Muscle layer of duodenum (tissue), 2 donors: ENCODE data around the gene ROM1.

Experiments used
- H3K27ac ChIP-seq: one replicate; pipeline ENCODE4 v1.7.0; 2013; ENCODE audit warnings: mild to moderate bottlenecking, low read length
- H3K27me3 ChIP-seq: one replicate; pipeline ENCODE4 v1.7.0; 2013; ENCODE audit warnings: low read depth, mild to moderate bottlenecking, control low read depth, low read length
- H3K36me3 ChIP-seq, 2 donors: one replicate each; pipeline ENCODE4 v1.7.0; 2013; ENCODE audit warnings: low read length in 2 of 2, control low read depth in 1 of 2, mild to moderate bottlenecking in 1 of 2; ENCODE audit not compliant: insufficient read depth in 2 of 2, control insufficient read depth in 1 of 2
- H3K4me1 ChIP-seq, 2 donors: one replicate each; pipeline ENCODE4 v1.7.0; 2013; ENCODE audit warnings: low read length in 2 of 2, mild to moderate bottlenecking in 2 of 2, control low read depth in 1 of 2, moderate library complexity in 1 of 2; ENCODE audit not compliant: insufficient read depth in 2 of 2, control insufficient read depth in 1 of 2
- H3K4me3 ChIP-seq, 2 donors: one replicate each; pipeline ENCODE4 v1.7.0; 2013; ENCODE audit warnings: low read length in 2 of 2, low read depth in 1 of 2, mild to moderate bottlenecking in 1 of 2
- H3K9me3 ChIP-seq, 2 donors: one replicate each; pipeline ENCODE4 v1.7.0; 2013; ENCODE audit warnings: low read length in 2 of 2, control low read depth in 1 of 2, mild to moderate bottlenecking in 1 of 2; ENCODE audit not compliant: control insufficient read depth in 1 of 2
- donor health status: healthy.

ROM1 gene

GRCh38 chr11:62654297-62654696 lies 41.2 kb downstream of the ROM1 start:
- no peak overlapping the region for H3K27ac ChIP-seq
- no peaks in the 10 kb centered on the region for H3K27me3 ChIP-seq
- H3K9me3 ChIP-seq: no peaks in the 10 kb centered on the region
- no peak overlapping the region for H3K4me3 ChIP-seq
- peaks cover 0 to 13% of the 10 kb centered on the region in 2 donors for H3K4me1 ChIP-seq
- peaks cover 4% of the 10 kb centered on the region in 2 donors for H3K36me3 ChIP-seq

DNA sequence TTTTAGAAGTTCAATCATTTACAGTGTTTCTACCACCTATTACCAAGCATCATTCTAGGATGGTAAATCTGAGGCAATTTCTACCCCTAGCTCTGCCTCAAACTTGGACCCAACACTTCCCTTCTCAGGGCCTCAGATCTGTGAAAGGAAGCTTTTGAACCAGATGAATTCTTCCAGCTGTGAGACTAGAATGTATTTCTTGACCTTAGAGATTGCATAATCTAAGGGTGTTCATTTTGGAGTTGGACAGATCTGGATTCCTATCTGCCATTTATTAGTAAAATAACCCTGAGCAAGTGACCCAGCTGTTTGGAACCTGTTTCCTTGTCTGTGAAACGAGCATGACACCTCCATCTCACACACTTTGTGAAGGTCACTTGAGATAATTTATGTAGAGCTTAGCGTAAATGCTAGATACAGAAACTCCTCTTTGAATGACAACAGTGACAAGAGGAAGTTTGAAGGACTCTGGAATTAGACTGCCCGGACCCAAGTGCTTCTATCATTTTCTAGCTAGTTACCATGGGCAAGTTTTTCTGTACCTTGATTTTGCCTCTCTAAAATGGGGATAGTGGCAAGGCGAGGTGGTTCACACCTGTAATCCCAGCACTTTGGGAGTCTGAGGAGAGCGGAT lies 43.9 kb downstream of the ROM1 start:
- Histone ChIP-seq H3K27ac (no peak overlapping the region), H3K9me3 (no peaks in the 10 kb centered on the region), H3K4me1 (peaks cover 0 to 8% of the 10 kb centered on the region in 2 donors), H3K4me3 (no peak overlapping the region), H3K27me3 (no peaks in the 10 kb centered on the region), H3K36me3 (no peaks in the 10 kb centered on the region)

DNA sequence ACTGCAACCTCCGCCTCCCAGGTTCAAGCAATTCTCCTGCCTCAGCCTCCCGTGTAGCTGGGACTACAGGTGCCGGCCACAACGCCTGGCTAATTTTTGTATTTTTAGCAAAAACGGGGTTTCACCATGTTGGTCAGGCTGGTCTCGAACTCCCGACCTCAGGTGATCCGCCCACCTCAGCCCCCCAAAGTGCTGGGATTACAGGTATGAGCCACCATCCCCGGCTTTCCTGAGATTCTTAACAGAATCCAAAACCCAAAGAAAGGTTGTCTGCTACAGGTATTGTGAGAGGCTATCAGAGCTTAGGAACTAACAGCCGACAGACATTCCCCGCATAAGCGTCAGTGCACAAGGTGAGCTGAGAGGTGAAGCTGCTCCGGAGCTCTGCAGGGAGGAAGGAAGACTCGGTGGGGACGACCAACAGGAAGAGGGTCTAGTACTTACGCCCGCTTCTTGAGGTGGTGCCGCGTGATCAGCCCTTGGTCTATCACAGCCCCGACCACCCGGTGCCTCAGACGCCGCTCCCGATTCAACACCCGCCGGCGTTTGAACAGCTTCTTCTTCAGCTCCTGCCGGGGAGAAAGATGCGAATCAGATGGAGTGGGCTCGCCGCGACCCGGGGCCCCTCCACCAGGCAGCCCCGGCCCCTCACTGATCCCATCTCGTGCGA lies 51.5 kb downstream of the ROM1 start:
- no peaks in the 10 kb centered on the region for H3K9me3 ChIP-seq
- H3K27me3 ChIP-seq: no peaks in the 10 kb centered on the region
- peaks cover 8% of the 10 kb centered on the region in 2 donors for H3K36me3 ChIP-seq
- peak overlapping the region; percentile 85 for H3K27ac ChIP-seq
- H3K4me1 ChIP-seq: peaks cover 15 to 28% of the 10 kb centered on the region in 2 donors
- peak overlapping the region; percentile 86 to 90 for H3K4me3 ChIP-seq
